GM18517 (cell line): ENCODE data around the gene CFAP299.

Experiments
- ATAC-seq: cut with Tn5 transposase; IDR thresholded peaks from one replicate; pipeline ENCODE4 v1.9.1; 2021; ENCODE audit warnings: mild to moderate bottlenecking, moderate library complexity; ENCODE audit not compliant: unreplicated experiment

Gene CFAP299

GRCh38 chr4:81003597-81004111 lies 668.1 kb downstream of the CFAP299 start:
- ATAC-seq: peak; percentile 100

GRCh38 chr4:81007417-81007816 lies 671.9 kb downstream of the CFAP299 start:
- no peak for ATAC-seq
